GM12878 (cell line): ENCODE data around the gene SNX32.

Source experiments
- BHLHE40 ChIP-seq, 2 experiments: fragments of 450-650 bp in 1 of 2; IDR thresholded peaks; 2 replicates each; pipeline ENCODE4 v1.6.1; 2011 to 2017; ENCODE audit warnings: low read depth in 2 of 2, borderline replicate concordance in 1 of 2, improper control_type of control experiment in 1 of 2, low read length in 1 of 2, mild to moderate bottlenecking in 1 of 2
- CHD2 ChIP-seq: IDR thresholded peaks from 2 replicates; pipeline ENCODE4 v1.6.1; 2011; ENCODE audit warnings: low read depth, low read length, improper control_type of control experiment, borderline replicate concordance
- FOS ChIP-seq: IDR thresholded peaks from 3 replicates; pipeline ENCODE4 v1.6.1; 2011; ENCODE audit warnings: borderline replicate concordance; ENCODE audit not compliant: insufficient read length; ENCODE audit errors: extremely low read depth
- KAT2A ChIP-seq: conservative IDR thresholded peaks from 2 replicates; pipeline ENCODE4 v1.6.1; 2011; ENCODE audit warnings: low read depth, low read length; ENCODE audit not compliant: control insufficient read depth
- POLR2A ChIP-seq: IDR thresholded peaks from 2 replicates; pipeline ENCODE4 v1.6.1; 2011; ENCODE audit warnings: low read depth, mild to moderate bottlenecking, low read length
- SMC3 ChIP-seq: IDR thresholded peaks from 2 replicates; pipeline ENCODE4 v1.6.1; 2011; ENCODE audit warnings: low read length, improper control_type of control experiment, borderline replicate concordance
- YY1 ChIP-seq: IDR thresholded peaks from 2 replicates; pipeline ENCODE4 v1.6.1; 2011; ENCODE audit warnings: low read depth, mild to moderate bottlenecking, low read length

DNA sequence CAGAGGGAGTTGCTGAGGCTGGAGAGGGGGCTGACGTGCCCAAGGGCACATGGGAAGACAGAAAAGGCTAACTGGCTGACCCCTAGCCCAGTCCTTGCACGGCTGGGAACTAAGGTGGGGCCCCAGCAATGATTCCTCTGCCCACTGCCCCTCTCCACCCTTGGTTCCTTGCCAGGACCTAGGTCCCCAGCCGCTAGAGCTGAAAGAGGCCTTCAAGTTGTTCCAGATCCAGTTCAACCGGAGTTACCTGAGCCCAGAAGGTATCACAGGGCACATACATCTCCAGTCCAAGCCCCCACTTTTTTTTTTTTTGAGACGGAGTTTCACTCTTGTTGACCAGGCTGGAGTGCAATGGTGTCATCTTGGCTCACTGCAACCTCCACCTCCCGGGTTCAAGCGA, 46.3 kb downstream of the SNX32 start:
- no peak for TF ChIP-seq SMC3
- no peak for TF ChIP-seq KAT2A
- TF ChIP-seq FOS = no peak
- TF ChIP-seq BHLHE40 (IDR thresholded peaks at IDR 0.05; ENCODE audit: borderline replicate concordance in 1 of 2, low read depth in 2 of 2, low read length in 1 of 2) = no peak
- TF ChIP-seq YY1 = no peak
- no peak; the same call in 1 of the 2 replicates for TF ChIP-seq POLR2A
- no peak for TF ChIP-seq CHD2
